Body of pancreas (tissue), 4 donors: ENCODE measurements around the gene STX17.

ENCODE experiments used
- CTCF ChIP-seq, 7 experiments: fragments of 450-650 bp in 4 of 7; fragments of 200-600 bp in 3 of 7; sonication (generic) in 3 of 7; IDR thresholded peaks; one replicate each; pipeline ENCODE4 v1.5.1; 2016 to 2019; ENCODE audit warnings: antibody characterized with exemption in 7 of 7
- POLR2A ChIP-seq, 3 donors: fragments of 450-650 bp; IDR thresholded peaks; one replicate each; pipeline ENCODE4 v1.6.1; 2016; ENCODE audit warnings: antibody characterized with exemption in 3 of 3, mild to moderate bottlenecking in 2 of 3

GRCh38 chr9:100019541-100019940 is 113.1 kb downstream of the STX17 start:
- TF ChIP-seq POLR2A (IDR thresholded peaks at IDR 0.05) (no peak), CTCF (IDR thresholded peaks at IDR 0.05) (no peak)
